HG03039 (cell line): Measurements from ENCODE around the gene ATP5PD.

Experiments
- ATAC-seq: cut with Tn5 transposase; IDR thresholded peaks from one replicate; pipeline ENCODE4 v1.9.1; 2021; ENCODE audit warnings: mild to moderate bottlenecking, moderate library complexity; ENCODE audit not compliant: unreplicated experiment

ATP5PD gene

GRCh38 chr17:75001915-75002843 lies 44.6 kb downstream of the ATP5PD start:
- ATAC-seq = no peak

GRCh38 chr17:74999523-74999922 lies 47.2 kb downstream of the ATP5PD start:
- ATAC-seq = no peak

GRCh38 chr17:74998783-74999182 lies 48.0 kb downstream of the ATP5PD start:
- no peak for ATAC-seq

- ATAC-seq = no peak
Observed at GRCh38 chr17:74995847-74996246, 50.9 kb downstream of the ATP5PD start.

- ATAC-seq = no peak
Observed at GRCh38 chr17:74994440-74994839, 52.3 kb downstream of the ATP5PD start.

GRCh38 chr17:74992223-74992622 lies 54.5 kb downstream of the ATP5PD start:
- ATAC-seq = no peak

- no peak for ATAC-seq
Observed at GRCh38 chr17:74990581-74991105, 56.1 kb downstream of the ATP5PD start.
